SH-SY5Y (cell line): ENCODE measurements around the gene RUFY3.

Experiments
- GATA2 ChIP-seq: IDR thresholded peaks from 2 replicates; pipeline ENCODE4 v1.6.1; 2011; ENCODE audit warnings: mild to moderate bottlenecking, low read depth, low read length
- GATA3 ChIP-seq: IDR thresholded peaks from 2 replicates; pipeline ENCODE4 v1.6.1; 2011; ENCODE audit warnings: low read depth, mild to moderate bottlenecking, low read length, moderate library complexity

DNA sequence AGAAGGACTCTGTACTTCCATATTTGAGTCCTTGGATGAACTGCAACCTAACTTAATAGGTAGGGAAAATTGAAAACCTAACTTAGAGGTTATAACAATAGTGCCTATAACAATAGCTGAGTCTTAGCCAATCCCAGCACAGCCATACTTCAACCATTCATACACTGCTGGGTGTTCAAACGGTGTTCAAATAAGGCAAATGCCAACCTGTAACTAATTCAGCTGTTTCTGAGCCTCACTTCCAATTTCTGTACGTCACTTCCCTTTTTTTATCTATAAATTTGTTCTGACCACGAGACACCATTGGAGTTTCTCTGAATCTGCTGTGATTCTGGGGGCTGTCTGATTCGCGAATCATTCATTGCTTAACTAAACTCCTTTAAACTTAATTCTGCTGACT is 127.5 kb downstream of the RUFY3 start:
- no peak for TF ChIP-seq GATA2
- no peak for TF ChIP-seq GATA3
